CD4-positive, alpha-beta T cell treated with Interleukin-1 beta for 1 hour (primary cell): ENCODE measurements around the gene SMAP1.

Experiments
- DNase-seq, 2 donors: peaks; one replicate each; pipeline ENCODE4 v3.0.0-alpha.2; 2020 to 2022

The SMAP1 gene

GRCh38 chr6:70903665-70904452 lies 236.2 kb downstream of the SMAP1 start:
- no peak for DNase-seq

GRCh38 chr6:70905742-70906141 lies 238.1 kb downstream of the SMAP1 start:
- no peak for DNase-seq
